CD4-positive, alpha-beta T cell (primary cell): Measurements from ENCODE around the gene ERG28. TPM values are rescaled to one million over a fixed set of nuclear protein-coding genes. Genes with fewer than 3 reads are reported as not detected.

Experiments
- ATAC-seq: fragments of 200-7000 bp; cut with Tn5 transposase; one replicate; pipeline ENCODE4 v1.10.0; 2022; ENCODE audit warnings: mild to moderate bottlenecking; ENCODE audit not compliant: poor library complexity
- CTCF ChIA-PET: fragments of 350-600 bp; sonication (Branson Sonifier 250); formaldehyde crosslinking; loops from one replicate; lab custom pipeline; 2021; ENCODE audit warnings: antibody characterized with exemption, inconsistent platforms; lab: Charles Lee
- POLR2A ChIA-PET: fragments of 350-600 bp; sonication (Branson Sonifier 250); formaldehyde crosslinking; loops from one replicate; lab custom pipeline; 2021; ENCODE audit warnings: antibody characterized with exemption, inconsistent platforms; lab: Charles Lee
- DNase-seq, 14 experiments: peaks; one replicate each; pipeline ENCODE4 v3.0.0-alpha.2; 2013 to 2020; ENCODE audit warnings: mixed read lengths in 2 of 14
- H3K27ac ChIP-seq, 2 donors: one replicate each; pipeline versions ENCODE4 v1.5.1 to v1.7.0; 2013; ENCODE audit warnings: low read length in 2 of 2, low read depth in 1 of 2, mild to moderate bottlenecking in 1 of 2
- H3K27me3 ChIP-seq, 2 experiments: 1 replicate in 1 of 2; 2 replicates in 1 of 2; pipeline versions ENCODE4 v1.6.1 to v1.7.0; 2013; ENCODE audit warnings: low read length in 2 of 2, control low read depth in 1 of 2, mild to moderate bottlenecking in 1 of 2, moderate library complexity in 1 of 2; ENCODE audit not compliant: insufficient read depth in 2 of 2, control insufficient read depth in 1 of 2
- H3K36me3 ChIP-seq: one replicate; pipeline ENCODE4 v1.6.1; 2013; ENCODE audit warnings: low read length, control low read depth; ENCODE audit not compliant: insufficient read depth
- H3K4me1 ChIP-seq: one replicate; pipeline ENCODE4 v1.6.1; 2013; ENCODE audit warnings: low read length, control low read depth; ENCODE audit not compliant: insufficient read depth
- H3K4me3 ChIP-seq: one replicate; pipeline ENCODE4 v1.5.1; 2013; ENCODE audit warnings: mild to moderate bottlenecking, low read length, moderate library complexity
- H3K9me3 ChIP-seq, 2 experiments: 1 replicate in 1 of 2; 2 replicates in 1 of 2; pipeline versions ENCODE4 v1.6.1 to v1.7.0; 2013; ENCODE audit warnings: low read length in 2 of 2, mild to moderate bottlenecking in 2 of 2, control low read depth in 1 of 2, moderate library complexity in 1 of 2; ENCODE audit not compliant: control insufficient read depth in 1 of 2, insufficient read depth in 1 of 2
- H3K27ac Mint-ChIP-seq: one replicate; pipeline ENCODE4 v1.8.0; 2020; ENCODE audit warnings: mixed read lengths
- H3K27me3 Mint-ChIP-seq: one replicate; pipeline ENCODE4 v1.8.0; 2021; ENCODE audit warnings: mixed read lengths
- H3K36me3 Mint-ChIP-seq: one replicate; pipeline ENCODE4 v1.8.0; 2021; ENCODE audit warnings: low read depth, mixed read lengths
- H3K4me1 Mint-ChIP-seq: one replicate; pipeline ENCODE4 v1.8.0; 2021; ENCODE audit warnings: low read depth, mixed read lengths
- H3K4me3 Mint-ChIP-seq: one replicate; pipeline ENCODE4 v1.8.0; 2020; ENCODE audit warnings: mild to moderate bottlenecking, mixed read lengths
- H3K9me3 Mint-ChIP-seq: one replicate; pipeline ENCODE4 v1.8.0; 2020; ENCODE audit warnings: mixed read lengths
- CTCF ChIP-seq: fragments of 200-600 bp; IDR thresholded peaks from one replicate; pipeline ENCODE4 v1.8.0; 2022; ENCODE audit warnings: antibody characterized with exemption, mild to moderate bottlenecking
- intact Hi-C, 2 experiments: fragments of 100-400 bp; cut with DNase I in 1 of 2; cut with micrococcal nuclease in 1 of 2; formaldehyde crosslinking; loops; one replicate each; pipeline versions ENCODE4 v1.15.1 to v1.9.0; 2023 to 2025; cut with DNase I, micrococcal nuclease
- polyA plus RNA-seq, 2 donors: library from polyadenylated mRNA; unstranded; fragments of 120-200 nt; gene quantifications; one replicate each; pipeline ENCODE4 v1.2.1, GENCODE V29; 2013
- total RNA-seq, 174 experiments: library from RNA in 2 of 174; stranded (reverse) in 2 of 174; gene quantifications; one replicate each; pipeline ENCODE4 v1.2.3 and lab custom pipeline; 2021 to 2026

ERG28 gene
- total RNA-seq (1 to 10 TPM; 5.7 to 5.8 TPM), total RNA-seq (lab: John Stamatoyannopoulos, UW) (9.8 to 39.3 (median 18.3) reads per million in 172 experiments)
- polyA plus RNA-seq (2013, experiment 1 of 2), result 14.5 TPM
- 13.3 TPM for polyA plus RNA-seq (2013, experiment 2 of 2)

- peaks cover 38% of the 10 kb centered on the region for H3K36me3 ChIP-seq
- Mint-ChIP-seq H3K4me3 (peak within 1 kb of the TSS; percentile 95), H3K27ac (peak within 1 kb of the TSS; percentile 91), H3K36me3 (peaks cover 41% of the 10 kb centered on the region), H3K27me3 (no peaks in the 10 kb centered on the region), H3K4me1 (peaks cover 47% of the 10 kb centered on the region), H3K9me3 (no peaks in the 10 kb centered on the region)
- DNase-seq, result peak; percentile 93 to 99 (median 96)
- no peaks in the 10 kb centered on the region for H3K9me3 ChIP-seq
- intact Hi-C loops, result loop anchor here (5.0 to 10.0 kb wide), 2 partner anchors 534 to 946 kb away; partner anchors contain the start of genes AREL1 (in 1 of the 2), FCF1 (in 1 of the 2) and NEK9 (in 1 of the 2)
- TF ChIP-seq CTCF, result no peak
- peaks cover 16% of the 10 kb centered on the region for H3K4me1 ChIP-seq
- peak within 1 kb of the TSS; percentile 96 for H3K4me3 ChIP-seq
- ChIA-PET POLR2A (interaction anchor here (0.6 to 1.6 kb wide), 9 partner anchors 12 to 534 kb away, joined by 3 to 10 read pairs (median 4); partner anchors contain the start of genes BATF, FLVCR2, GPATCH2L and IFT43), CTCF (interaction anchor here (1.0 to 3.3 kb wide), 4 partner anchors 83 to 384 kb away, joined by 3 to 14 read pairs (median 4); partner anchors contain the start of gene TGFB3)
- ATAC-seq, result peak; percentile 93
- no peaks in the 10 kb centered on the region for H3K27me3 ChIP-seq
- peak within 1 kb of the TSS; percentile 87 to 91 for H3K27ac ChIP-seq
These were observed at the start of gene ERG28, which contains the start of gene TTLL5 for GRCh38 chr14:75660630-75661498. Gene ERG28, minus strand, starts transcription at chr14:75660876. Its CDS starts 3,374 bp downstream, at chr14:75657502. Gene TTLL5, plus strand, starts transcription at chr14:75661246. Its CDS starts 1,904 bp downstream, at chr14:75663150.

- peak; percentile 66 for ATAC-seq
- no peaks in the 10 kb centered on the region for H3K27me3 Mint-ChIP-seq
These were observed 48.6 kb upstream of the ERG28 start for GRCh38 chr14:75709207-75709812.

More at GRCh38 chr14:75709207-75709812, 48.6 kb upstream of the ERG28 start:
- H3K4me3 ChIP-seq, result no peak overlapping the region
- H3K4me3 Mint-ChIP-seq, result no peak overlapping the region
- ChIA-PET CTCF (interaction anchor here (0.7 to 2.9 kb wide), 11 partner anchors 12 to 1074 kb away, joined by 3 to 31 read pairs (median 4); partner anchors contain the start of gene TGFB3), POLR2A (interaction anchor here (0.9 to 2.1 kb wide), 4 partner anchors 17 to 277 kb away, joined by 3 to 14 read pairs (median 6); partner anchors contain the start of genes IFT43 and TGFB3)
- peak; percentile 77 for TF ChIP-seq CTCF
- peaks cover 6% of the 10 kb centered on the region for H3K36me3 ChIP-seq
- H3K9me3 ChIP-seq, result no peaks in the 10 kb centered on the region
- intact Hi-C loops, result loop anchor here (1.0 to 5.0 kb wide), 5 partner anchors 197 to 938 kb away; no protein-coding TSS in a partner anchor
- H3K27ac ChIP-seq, result no peak overlapping the region
- no peaks in the 10 kb centered on the region for H3K27me3 ChIP-seq
- no peaks in the 10 kb centered on the region for H3K9me3 Mint-ChIP-seq
- H3K4me1 ChIP-seq, result no peaks in the 10 kb centered on the region
- no peak overlapping the region for H3K27ac Mint-ChIP-seq
- H3K36me3 Mint-ChIP-seq, result peaks cover 21% of the 10 kb centered on the region
- peak; percentile 36 to 79 (median 50) for DNase-seq
- H3K4me1 Mint-ChIP-seq, result no peaks in the 10 kb centered on the region
